Left lung (tissue), 10 donors: ENCODE results near the gene PHACTR4. TPM values are rescaled to one million over a fixed set of nuclear protein-coding genes. Genes with fewer than 3 reads are reported as not detected.
"Not testable (repeated sequence)": the region's sequence is repeated elsewhere in the genome, so short reads cannot be mapped to it uniquely, and the experiment has no call there.

Source experiments
- ATAC-seq: fragments of 200-7000 bp; cut with Tn5 transposase; one replicate; pipeline ENCODE4 v1.9.1; 2020; ENCODE audit warnings: moderate library complexity
- DNase-seq, 4 donors: peaks; one replicate each; pipeline ENCODE4 v3.0.0-alpha.2; 2013 to 2020
- H3K27ac ChIP-seq, 2 donors: fragments of 200-600 bp; sonication (generic) in 1 of 2; one replicate each; pipeline versions ENCODE4 v1.5.0 to v1.8.0; 2020 to 2021
- H3K27me3 ChIP-seq, 2 donors: fragments of 200-600 bp; sonication (generic) in 1 of 2; one replicate each; pipeline versions ENCODE4 v1.5.0 to v1.8.0; 2020 to 2021
- H3K36me3 ChIP-seq, 2 donors: fragments of 200-600 bp; sonication (generic) in 1 of 2; one replicate each; pipeline versions ENCODE4 v1.5.0 to v1.8.0; 2020 to 2021
- H3K4me1 ChIP-seq, 2 donors: fragments of 200-600 bp; one replicate each; pipeline ENCODE4 v1.8.0; 2021
- H3K4me3 ChIP-seq, 2 donors: fragments of 200-600 bp; sonication (generic) in 1 of 2; one replicate each; pipeline versions ENCODE4 v1.5.0 to v1.8.0; 2020 to 2021; ENCODE audit warnings: mild to moderate bottlenecking in 1 of 2
- H3K9me3 ChIP-seq, 2 donors: fragments of 200-600 bp; sonication (generic) in 1 of 2; one replicate each; pipeline versions ENCODE4 v1.5.0 to v1.8.0; 2020 to 2021
- intact Hi-C, 2 donors: fragments of 100-400 bp; cut with DNase I; formaldehyde crosslinking; loops; one replicate each; pipeline versions ENCODE4 v1.11.2 to v1.14.2; 2022
- polyA plus RNA-seq, 6 donors: library from polyadenylated mRNA; unstranded; fragments of 120-200 nt; gene quantifications; one replicate each; pipeline ENCODE4 v1.2.1, GENCODE V29; 2013; ENCODE audit not compliant: insufficient read length in 6 of 6
- total RNA-seq, 2 donors: library from RNA; stranded (reverse); fragmentation: NEBNext Ultra II Directional; extraction: Animal tissue kit (Norgen Biotek cat#: 25700); gene quantifications; one replicate each; pipeline ENCODE4 v1.2.1, GENCODE V29; 2021
- TF ChIP-seq, protein P1 (sequence below), 2 donors: fragments of 200-600 bp; sonication (generic) in 1 of 2; IDR thresholded peaks; one replicate each; pipeline versions ENCODE4 v1.5.0 to v1.8.0; 2021; ENCODE audit warnings: antibody characterized with exemption in 2 of 2
- donor health status: DM: no; HTN: yes; CAD: no.
- donor health status: DM: no; HTN: no; CAD: no.

PHACTR4 gene
- total and polyA plus RNA-seq, 8 donors = 39.7 to 73.8 (median 65.6) TPM

DNA sequence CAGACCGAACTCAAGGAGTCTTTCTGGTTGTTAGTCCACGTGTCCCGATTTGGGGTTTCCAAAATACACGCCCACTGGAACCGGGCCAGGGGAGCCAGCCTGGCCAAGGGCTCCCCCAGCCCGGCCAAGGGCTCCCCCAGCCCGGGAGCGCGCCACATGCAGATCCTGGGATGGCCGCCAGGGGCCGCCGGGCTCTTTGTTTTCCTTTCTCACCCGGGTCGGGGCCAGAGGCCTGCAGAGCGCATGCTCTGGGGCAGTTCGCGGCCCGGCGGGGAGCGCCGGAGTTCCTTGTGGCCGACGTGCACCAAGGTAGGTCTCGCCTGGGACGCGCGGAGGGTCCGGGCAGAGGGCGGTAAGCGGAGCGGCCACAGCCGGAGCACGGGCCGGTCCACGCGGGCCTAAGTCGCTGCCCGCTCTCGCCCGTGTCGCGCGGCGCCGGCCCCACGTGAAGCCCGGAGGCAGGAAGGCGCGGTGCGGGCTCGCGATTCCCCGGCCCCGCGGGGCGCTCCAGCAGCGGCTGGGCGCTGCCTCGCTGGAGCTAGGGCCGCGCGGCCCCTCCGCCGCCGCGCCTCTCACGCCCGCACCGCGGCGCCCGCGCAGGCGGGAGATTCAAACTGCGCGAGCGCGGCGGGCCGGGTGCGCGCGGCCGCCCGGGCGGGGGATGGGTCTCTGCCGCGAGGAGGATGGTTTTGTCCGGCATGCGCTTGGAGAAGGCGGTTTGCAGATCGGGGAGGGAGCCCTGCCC is 148.6 kb downstream of the PHACTR4 start:
- peak; percentile 95 for ATAC-seq
- peak overlapping the region; percentile 53 to 60 for H3K4me3 ChIP-seq
- H3K4me1 ChIP-seq = peaks cover 8 to 27% of the 10 kb centered on the region in 2 donors
- H3K36me3 ChIP-seq = peaks cover 0 to 23% of the 10 kb centered on the region in 2 donors
- intact Hi-C loops = loop anchor here in 1 of 2 donors (5.0 kb wide), 1 partner anchor 84 kb away; no protein-coding TSS in a partner anchor
- TF ChIP-seq, protein P1, sequence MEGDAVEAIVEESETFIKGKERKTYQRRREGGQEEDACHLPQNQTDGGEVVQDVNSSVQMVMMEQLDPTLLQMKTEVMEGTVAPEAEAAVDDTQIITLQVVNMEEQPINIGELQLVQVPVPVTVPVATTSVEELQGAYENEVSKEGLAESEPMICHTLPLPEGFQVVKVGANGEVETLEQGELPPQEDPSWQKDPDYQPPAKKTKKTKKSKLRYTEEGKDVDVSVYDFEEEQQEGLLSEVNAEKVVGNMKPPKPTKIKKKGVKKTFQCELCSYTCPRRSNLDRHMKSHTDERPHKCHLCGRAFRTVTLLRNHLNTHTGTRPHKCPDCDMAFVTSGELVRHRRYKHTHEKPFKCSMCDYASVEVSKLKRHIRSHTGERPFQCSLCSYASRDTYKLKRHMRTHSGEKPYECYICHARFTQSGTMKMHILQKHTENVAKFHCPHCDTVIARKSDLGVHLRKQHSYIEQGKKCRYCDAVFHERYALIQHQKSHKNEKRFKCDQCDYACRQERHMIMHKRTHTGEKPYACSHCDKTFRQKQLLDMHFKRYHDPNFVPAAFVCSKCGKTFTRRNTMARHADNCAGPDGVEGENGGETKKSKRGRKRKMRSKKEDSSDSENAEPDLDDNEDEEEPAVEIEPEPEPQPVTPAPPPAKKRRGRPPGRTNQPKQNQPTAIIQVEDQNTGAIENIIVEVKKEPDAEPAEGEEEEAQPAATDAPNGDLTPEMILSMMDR (IDR thresholded peaks at IDR 0.05) = peak; percentile 99 to 100
- peak overlapping the region; percentile 69 to 83 for H3K27ac ChIP-seq
- peak; percentile 90 to 99 (median 93) for DNase-seq
- H3K9me3 ChIP-seq = no peaks in the 10 kb centered on the region
- H3K27me3 ChIP-seq = no peaks in the 10 kb centered on the region

- DNase-seq = peak in 1 of 4 donors; percentile 19
Measured at GRCh38 chr1:28518745-28519341, 149.3 kb downstream of the PHACTR4 start.

DNA sequence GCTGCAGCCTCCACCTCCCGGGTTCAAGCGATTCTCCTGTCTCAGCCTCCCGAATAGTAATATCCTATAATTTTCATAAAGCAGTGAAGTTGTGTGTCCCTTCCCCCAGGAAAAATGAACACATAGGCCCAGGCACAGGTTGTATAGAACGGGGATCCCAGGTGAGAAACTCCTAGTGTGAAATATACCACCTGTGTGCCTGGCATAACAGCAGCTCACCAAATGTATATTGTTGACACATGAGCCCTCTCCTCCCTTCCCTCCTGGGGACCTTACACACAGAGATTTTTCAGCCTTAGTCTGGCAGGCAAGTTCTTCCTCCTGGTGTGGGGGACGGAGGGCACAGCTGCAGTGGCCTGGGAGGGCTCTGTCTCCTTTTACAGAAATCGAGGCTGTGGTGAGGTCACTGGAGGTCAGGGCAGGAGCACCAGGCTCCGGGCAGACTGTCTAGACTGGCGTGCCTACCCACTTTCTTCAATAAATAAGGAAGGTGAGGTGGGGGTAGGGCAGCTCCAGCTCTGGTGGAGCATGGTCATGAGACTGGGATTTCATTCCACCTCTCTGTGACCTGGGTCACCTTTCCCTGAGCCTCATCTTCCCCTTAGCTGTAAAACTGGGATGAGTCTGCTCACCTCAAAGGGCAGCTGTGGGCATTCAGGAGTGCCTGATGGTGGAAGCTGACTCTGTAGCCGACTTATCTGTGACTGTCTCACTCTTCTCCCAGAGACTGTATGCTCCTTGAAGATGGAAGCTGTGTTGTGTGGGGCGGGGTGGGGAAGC is 150.6 kb downstream of the PHACTR4 start:
- intact Hi-C loops = loop anchor here in 1 of 2 donors (5.0 kb wide), 1 partner anchor 82 kb away; no protein-coding TSS in a partner anchor
- H3K27me3 ChIP-seq = no peaks in the 10 kb centered on the region
- ATAC-seq (no peak), DNase-seq (no peak)
- peaks cover 0 to 11% of the 10 kb centered on the region in 2 donors for H3K36me3 ChIP-seq
- no peak overlapping the region for H3K27ac ChIP-seq
- H3K9me3 ChIP-seq = no peaks in the 10 kb centered on the region
- H3K4me3 ChIP-seq = no peak overlapping the region
- TF ChIP-seq, protein P1 (IDR thresholded peaks at IDR 0.05) = no peak
- H3K4me1 ChIP-seq = peaks cover 8 to 21% of the 10 kb centered on the region in 2 donors

More at GRCh38 chr1:28518745-28519341, 149.3 kb downstream of the PHACTR4 start:
- intact Hi-C loops = loop anchor here in 1 of 2 donors (5.0 kb wide), 1 partner anchor 83 kb away; no protein-coding TSS in a partner anchor
- TF ChIP-seq, protein P1 (IDR thresholded peaks at IDR 0.05) = no peak
- Histone ChIP-seq H3K4me1 (peaks cover 8 to 21% of the 10 kb centered on the region in 2 donors), H3K9me3 (no peaks in the 10 kb centered on the region), H3K27ac (peak overlapping the region in 1 of 2 donors; percentile 69), H3K27me3 (no peaks in the 10 kb centered on the region), H3K36me3 (peaks cover 0 to 17% of the 10 kb centered on the region in 2 donors), H3K4me3 (peak overlapping the region; percentile 53 to 60)
- peak; percentile 4 for ATAC-seq

GRCh38 chr1:28520796-28521195 is 151.3 kb downstream of the PHACTR4 start:
- not testable (repeated sequence) for H3K9me3 ChIP-seq

GRCh38 chr1:28521502-28522164 is 152.1 kb downstream of the PHACTR4 start:
- H3K36me3 ChIP-seq = peaks cover 0 to 8% of the 10 kb centered on the region in 2 donors
- H3K27me3 ChIP-seq = no peaks in the 10 kb centered on the region
- intact Hi-C loops = no loop called here
- ATAC-seq (no peak), DNase-seq (no peak)
- TF ChIP-seq, protein P1 (IDR thresholded peaks at IDR 0.05) = no peak
- H3K4me3 ChIP-seq = no peak overlapping the region
- H3K27ac ChIP-seq = no peak overlapping the region
- peaks cover 8 to 21% of the 10 kb centered on the region in 2 donors for H3K4me1 ChIP-seq
- no peaks in the 10 kb centered on the region for H3K9me3 ChIP-seq

More at GRCh38 chr1:28520796-28521195, 151.3 kb downstream of the PHACTR4 start:
- H3K27ac ChIP-seq, intact Hi-C loops, ATAC-seq, H3K36me3 ChIP-seq, H3K4me3 ChIP-seq, DNase-seq, H3K27me3 ChIP-seq: not testable (repeated sequence)
- peaks cover 8 to 21% of the 10 kb centered on the region in 2 donors for H3K4me1 ChIP-seq

DNA sequence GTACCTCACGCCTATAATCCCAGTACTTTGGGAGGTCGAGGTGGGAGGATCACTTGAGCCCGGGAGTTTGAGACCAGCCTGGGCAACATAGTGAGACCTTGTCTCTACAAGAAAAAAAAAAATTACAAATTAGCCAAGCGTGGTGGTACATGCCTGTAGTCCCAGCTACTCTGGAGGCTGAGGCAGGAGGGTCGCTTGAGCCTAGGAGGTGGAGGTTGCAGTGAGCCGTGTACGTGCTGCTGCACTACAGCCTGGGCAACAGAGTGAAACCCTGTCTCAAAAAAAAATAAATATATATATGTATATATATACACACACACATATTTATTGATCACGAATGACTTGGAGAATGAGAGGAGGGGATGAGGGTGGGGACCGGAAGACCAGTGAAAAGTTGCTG is 153.0 kb downstream of the PHACTR4 start:
- intact Hi-C loops, H3K27me3 ChIP-seq, ATAC-seq, H3K4me3 ChIP-seq, H3K27ac ChIP-seq, H3K36me3 ChIP-seq, H3K9me3 ChIP-seq, DNase-seq: not testable (repeated sequence)
- H3K4me1 ChIP-seq = peaks cover 8 to 15% of the 10 kb centered on the region in 2 donors

DNA sequence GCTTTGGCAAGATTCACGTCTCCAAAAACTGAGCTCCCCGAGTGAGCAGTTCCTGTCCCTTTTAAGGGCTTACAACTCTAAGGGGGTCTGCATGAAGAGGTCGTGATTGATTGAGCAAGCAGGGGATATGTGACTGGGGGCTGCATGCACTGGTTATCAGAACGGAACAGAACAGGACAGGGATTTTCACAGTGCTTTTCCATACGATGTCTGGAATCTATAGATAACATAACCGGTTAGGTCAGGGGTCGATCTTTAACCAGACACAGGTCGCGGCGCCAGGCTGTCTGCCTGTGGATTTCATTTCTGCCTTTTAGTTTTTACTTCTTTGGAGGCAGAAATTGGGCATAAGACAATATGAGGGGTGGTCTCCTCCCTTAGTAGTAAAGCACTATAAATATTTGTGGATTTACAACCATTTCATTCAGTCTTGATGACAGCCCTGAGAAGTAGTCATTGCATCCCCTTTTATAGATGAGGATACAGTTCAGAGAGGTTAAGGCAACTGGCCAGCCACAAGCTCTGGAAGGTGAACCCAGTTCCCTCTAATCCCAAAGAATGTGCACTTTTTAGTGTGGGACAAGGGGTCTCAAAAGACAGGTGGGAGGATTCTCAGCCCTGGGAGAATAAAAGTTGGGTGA is 155.6 kb downstream of the PHACTR4 start:
- H3K4me1 ChIP-seq, ATAC-seq, intact Hi-C loops, H3K27me3 ChIP-seq, H3K27ac ChIP-seq, DNase-seq, H3K4me3 ChIP-seq, H3K9me3 ChIP-seq, H3K36me3 ChIP-seq: not testable (repeated sequence)
